Naive B cell (primary cell): Measurements from ENCODE around the gene PARD6A. TPM values are rescaled to one million over a fixed set of nuclear protein-coding genes. Genes with fewer than 3 reads are reported as not detected.

Source experiments
- ATAC-seq, 2 donors: fragments of 150-1000 bp; cut with Tn5 transposase; 2 replicates each; pipeline ENCODE4 v1.10.0; 2021; ENCODE audit warnings: low read depth in 2 of 2, mild to moderate bottlenecking in 2 of 2, moderate library complexity in 2 of 2
- DNase-seq: peaks from one replicate; pipeline ENCODE4 v3.0.0; 2022
- H3K27ac Mint-ChIP-seq, 6 donors: one replicate each; pipeline ENCODE4 v1.8.0; 2020 to 2022; ENCODE audit warnings: mild to moderate bottlenecking in 6 of 6, mixed read lengths in 6 of 6, moderate library complexity in 5 of 6, inconsistent platforms in 2 of 6
- H3K27me3 Mint-ChIP-seq, 3 donors: one replicate each; pipeline ENCODE4 v1.8.0; 2021 to 2022; ENCODE audit warnings: mixed read lengths in 3 of 3, mild to moderate bottlenecking in 1 of 3
- H3K36me3 Mint-ChIP-seq, 2 donors: one replicate each; pipeline ENCODE4 v1.8.0; 2020 to 2022; ENCODE audit warnings: mixed read lengths in 2 of 2, inconsistent platforms in 1 of 2, mild to moderate bottlenecking in 1 of 2
- H3K4me1 Mint-ChIP-seq, 3 donors: one replicate each; pipeline ENCODE4 v1.8.0; 2020 to 2022; ENCODE audit warnings: mixed read lengths in 3 of 3, inconsistent platforms in 1 of 3, mild to moderate bottlenecking in 1 of 3, moderate library complexity in 1 of 3
- H3K4me3 Mint-ChIP-seq, 8 donors: one replicate each; pipeline ENCODE4 v1.8.0; 2020 to 2022; ENCODE audit warnings: mild to moderate bottlenecking in 8 of 8, mixed read lengths in 8 of 8, moderate library complexity in 8 of 8, inconsistent platforms in 2 of 8
- H3K9me3 Mint-ChIP-seq, 7 donors: one replicate each; pipeline ENCODE4 v1.8.0; 2020 to 2022; ENCODE audit warnings: mixed read lengths in 7 of 7, mild to moderate bottlenecking in 5 of 7, inconsistent platforms in 2 of 7, moderate library complexity in 1 of 7
- polyA plus RNA-seq, 6 donors: library from polyadenylated mRNA; unstranded; fragments of 300-500 nt; fragmentation: Illumina TruSeq; gene quantifications; one replicate each; pipeline ENCODE4 v1.2.3, GENCODE V29; 2021; ENCODE audit warnings: low read depth in 6 of 6

PARD6A gene
- polyA plus RNA-seq, 6 donors from 2014 or later: 12.0 to 23.7 (median 16.1) TPM

DNA sequence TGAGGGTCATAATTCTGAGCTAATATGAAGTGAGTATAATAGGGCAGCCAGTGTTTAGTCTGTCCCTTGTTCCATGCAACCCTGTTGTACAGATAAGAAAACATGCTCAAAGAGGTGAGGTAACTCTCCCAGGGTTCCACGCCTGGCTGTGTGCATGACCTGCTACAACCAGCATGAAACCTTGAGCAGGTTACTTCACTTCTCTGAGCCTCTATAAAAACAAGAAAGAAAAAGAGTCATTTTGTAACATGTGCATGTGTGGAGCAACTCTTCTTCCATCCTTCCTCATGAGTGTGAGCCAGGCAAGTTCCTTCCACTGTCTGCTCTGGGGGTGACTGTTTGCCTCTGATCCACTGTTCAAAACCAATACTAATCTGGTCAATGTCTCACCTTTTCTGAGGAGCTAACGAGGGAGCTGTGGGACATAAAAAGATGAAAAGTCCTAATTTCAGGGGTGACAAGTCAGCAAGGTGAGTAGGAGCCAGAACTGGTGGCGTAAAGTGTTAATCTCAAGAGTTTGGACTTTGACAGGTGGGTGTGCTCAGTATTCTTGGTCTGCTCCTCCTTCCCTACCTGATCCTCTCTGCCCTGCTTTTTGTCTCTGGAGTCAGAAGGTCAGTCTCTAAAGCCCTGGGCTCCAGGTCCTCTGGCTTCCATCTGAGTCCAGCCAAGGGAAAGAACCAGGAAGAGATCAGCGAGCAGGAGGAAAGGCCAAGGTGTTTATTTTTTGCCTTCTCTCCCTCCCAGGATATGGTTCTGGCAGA lies 36.8 kb downstream of the PARD6A start:
- ATAC-seq: no peak
- peaks cover 0 to 1% (median 0%) of the 10 kb centered on the region in 7 donors for H3K9me3 Mint-ChIP-seq
- peaks cover 3 to 22% (median 9%) of the 10 kb centered on the region in 3 donors for H3K4me1 Mint-ChIP-seq
- peaks cover 0 to 8% of the 10 kb centered on the region in 2 donors for H3K36me3 Mint-ChIP-seq
- no peak for DNase-seq
- H3K4me3 Mint-ChIP-seq: no peak overlapping the region
- peak overlapping the region in 1 of 6 donors; percentile 15 for H3K27ac Mint-ChIP-seq
- no peaks in the 10 kb centered on the region for H3K27me3 Mint-ChIP-seq

DNA sequence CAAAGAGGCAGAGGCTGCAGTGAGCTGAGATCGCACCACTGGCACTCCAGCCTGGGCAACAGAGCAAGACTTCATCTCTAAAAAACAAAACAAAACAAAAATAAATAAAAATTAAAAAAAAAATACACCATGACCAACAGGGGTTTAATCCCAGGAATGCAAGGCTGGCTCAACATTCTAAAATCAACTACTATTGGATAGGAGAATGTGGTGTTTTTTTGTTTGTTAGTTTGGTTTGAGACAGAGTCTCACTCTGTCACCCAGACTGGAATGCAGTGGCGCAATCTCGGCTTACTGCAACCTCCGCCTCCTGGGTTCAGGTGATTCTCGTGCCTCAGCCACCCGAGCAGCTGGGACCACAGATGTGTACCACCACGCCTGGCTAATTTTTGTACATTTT lies 38.5 kb downstream of the PARD6A start:
- ATAC-seq: no peak
- peaks cover 0 to 8% of the 10 kb centered on the region in 2 donors for H3K36me3 Mint-ChIP-seq

DNA sequence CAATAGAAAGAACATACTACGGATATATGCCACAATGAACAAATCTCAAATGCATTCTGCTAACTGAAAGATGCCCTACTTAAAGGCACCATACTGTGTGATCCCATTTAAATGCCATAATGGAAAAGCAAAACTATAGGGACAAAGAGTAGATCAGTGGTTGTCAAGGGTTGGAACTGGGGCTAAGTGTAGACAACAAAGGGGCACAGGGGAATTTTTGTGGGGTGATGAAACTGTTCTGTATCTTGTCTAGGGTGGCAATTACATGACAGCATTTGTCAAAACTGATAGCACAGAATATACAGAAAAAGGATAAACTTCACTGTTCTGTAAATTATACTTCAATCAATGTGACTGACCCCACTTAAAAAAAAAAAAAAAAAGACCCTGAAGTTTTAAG lies 40.7 kb downstream of the PARD6A start:
- Mint-ChIP-seq H3K4me1 (peaks cover 0 to 10% (median 3%) of the 10 kb centered on the region in 3 donors), H3K36me3 (peaks cover 0 to 8% of the 10 kb centered on the region in 2 donors), H3K4me3 (no peak overlapping the region), H3K9me3 (peaks cover 0 to 1% (median 0%) of the 10 kb centered on the region in 7 donors), H3K27me3 (no peaks in the 10 kb centered on the region), H3K27ac (no peak overlapping the region)
- ATAC-seq: no peak
- no peak for DNase-seq

More for the DNA sequence above, 38.5 kb downstream of the PARD6A start:
- Mint-ChIP-seq H3K27me3 (no peaks in the 10 kb centered on the region), H3K4me1 (peaks cover 0 to 10% (median 7%) of the 10 kb centered on the region in 3 donors), H3K9me3 (peaks cover 0 to 1% (median 0%) of the 10 kb centered on the region in 7 donors), H3K4me3 (no peak overlapping the region), H3K27ac (no peak overlapping the region)
- no peak for DNase-seq

DNA sequence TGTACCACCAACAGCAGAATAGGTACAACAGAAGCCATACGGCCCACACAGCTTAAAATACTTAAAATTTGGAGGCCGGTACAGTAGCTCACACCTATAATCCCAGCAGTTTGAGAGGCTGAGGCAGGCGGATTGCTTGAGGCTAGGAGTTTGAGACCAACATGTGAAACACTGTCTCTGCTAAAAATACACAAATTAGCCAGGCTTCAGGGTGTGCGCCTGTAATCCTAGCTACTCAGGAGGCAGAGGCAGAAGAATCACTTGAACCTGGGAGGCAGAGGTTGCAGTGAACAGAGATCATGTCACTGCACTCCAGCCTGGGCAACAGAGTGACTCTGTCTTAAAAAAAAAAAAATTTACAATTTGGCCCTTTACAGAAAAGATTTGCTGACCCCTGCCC lies 41.4 kb downstream of the PARD6A start:
- peaks cover 0 to 1% (median 0%) of the 10 kb centered on the region in 7 donors for H3K9me3 Mint-ChIP-seq

DNA sequence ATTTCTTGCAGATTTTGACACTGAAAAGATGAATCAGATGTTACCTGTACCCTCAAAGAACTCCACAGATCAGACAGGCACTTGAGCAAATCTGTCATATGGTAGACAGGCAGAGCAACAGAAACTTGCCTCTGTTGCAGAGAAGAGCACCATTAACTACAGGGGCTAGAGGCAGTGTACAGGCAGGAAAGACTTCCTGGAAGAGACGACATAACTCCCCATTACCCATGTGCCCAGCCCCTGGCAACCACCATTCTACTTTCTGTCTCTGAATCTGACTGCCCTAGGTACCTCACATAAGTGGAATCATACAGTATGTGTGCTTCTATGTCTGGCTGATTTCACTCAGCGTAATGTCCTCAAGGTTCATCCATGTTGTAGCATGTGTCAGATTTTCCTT lies 42.9 kb downstream of the PARD6A start:
- no peak for DNase-seq
- Mint-ChIP-seq H3K27me3 (no peaks in the 10 kb centered on the region), H3K36me3 (peaks cover 0 to 4% of the 10 kb centered on the region in 2 donors), H3K9me3 (peaks cover 0 to 1% (median 0%) of the 10 kb centered on the region in 7 donors), H3K4me1 (peaks cover 0 to 11% (median 4%) of the 10 kb centered on the region in 3 donors), H3K4me3 (no peak overlapping the region), H3K27ac (peak overlapping the region in 2 of 6 donors; percentile 15 to 44)
- ATAC-seq: no peak

More for the DNA sequence above, 41.4 kb downstream of the PARD6A start:
- no peaks in the 10 kb centered on the region for H3K27me3 Mint-ChIP-seq
- DNase-seq: no peak
- H3K4me1 Mint-ChIP-seq: peaks cover 0 to 10% (median 0%) of the 10 kb centered on the region in 3 donors
- peaks cover 0 to 8% of the 10 kb centered on the region in 2 donors for H3K36me3 Mint-ChIP-seq
- no peak overlapping the region for H3K4me3 Mint-ChIP-seq
- no peak for ATAC-seq
- peak overlapping the region in 2 of 6 donors; percentile 11 to 62 for H3K27ac Mint-ChIP-seq

DNA sequence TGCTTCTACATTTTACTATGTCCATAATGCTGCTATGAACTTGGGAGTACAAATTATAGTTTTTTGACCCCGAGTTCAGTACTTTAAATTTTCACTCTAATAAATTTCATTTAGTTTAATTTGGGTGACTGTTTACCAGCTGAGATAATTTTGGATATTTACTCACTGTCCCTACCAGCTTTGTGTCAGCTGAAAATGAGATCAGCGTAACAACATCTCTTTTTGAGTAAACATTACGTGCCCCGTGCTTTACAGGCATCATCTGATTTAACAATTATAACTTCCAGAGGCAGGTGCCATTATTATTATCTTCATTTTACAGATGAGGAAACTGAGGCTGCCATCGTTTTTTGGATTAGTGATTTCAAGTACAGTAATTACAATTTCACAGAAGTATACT lies 43.4 kb downstream of the PARD6A start:
- H3K27me3 Mint-ChIP-seq: no peaks in the 10 kb centered on the region
- peaks cover 0 to 10% (median 4%) of the 10 kb centered on the region in 3 donors for H3K4me1 Mint-ChIP-seq
- ATAC-seq: no peak
- no peaks in the 10 kb centered on the region for H3K9me3 Mint-ChIP-seq
- no peak overlapping the region for H3K4me3 Mint-ChIP-seq
- H3K27ac Mint-ChIP-seq: no peak overlapping the region
- H3K36me3 Mint-ChIP-seq: no peaks in the 10 kb centered on the region
- no peak for DNase-seq

DNA sequence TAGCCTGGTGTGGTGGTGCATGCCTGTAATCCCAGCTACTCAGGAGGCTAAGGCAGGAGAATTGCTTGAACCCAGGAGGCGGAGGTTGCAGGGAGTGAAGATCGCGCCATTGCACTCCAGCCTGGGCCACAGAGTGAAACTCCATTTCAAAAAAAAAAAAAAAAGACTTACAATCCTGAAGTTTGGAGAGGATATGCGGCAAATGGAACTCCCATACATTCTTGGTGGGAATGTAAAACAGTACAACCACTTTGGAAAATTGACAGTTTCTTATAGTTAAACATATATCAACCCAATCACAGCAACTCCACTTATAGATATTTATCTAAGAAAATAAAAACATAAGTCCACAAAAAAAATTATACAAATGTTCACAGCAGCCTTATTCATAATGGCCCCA lies 46.5 kb downstream of the PARD6A start:
- H3K4me1 Mint-ChIP-seq: peaks cover 0 to 19% (median 12%) of the 10 kb centered on the region in 3 donors
- H3K27ac Mint-ChIP-seq: no peak overlapping the region
- H3K36me3 Mint-ChIP-seq: no peaks in the 10 kb centered on the region
- DNase-seq (no peak), ATAC-seq (no peak)
- no peaks in the 10 kb centered on the region for H3K27me3 Mint-ChIP-seq
- no peak overlapping the region for H3K4me3 Mint-ChIP-seq
- H3K9me3 Mint-ChIP-seq: no peaks in the 10 kb centered on the region

DNA sequence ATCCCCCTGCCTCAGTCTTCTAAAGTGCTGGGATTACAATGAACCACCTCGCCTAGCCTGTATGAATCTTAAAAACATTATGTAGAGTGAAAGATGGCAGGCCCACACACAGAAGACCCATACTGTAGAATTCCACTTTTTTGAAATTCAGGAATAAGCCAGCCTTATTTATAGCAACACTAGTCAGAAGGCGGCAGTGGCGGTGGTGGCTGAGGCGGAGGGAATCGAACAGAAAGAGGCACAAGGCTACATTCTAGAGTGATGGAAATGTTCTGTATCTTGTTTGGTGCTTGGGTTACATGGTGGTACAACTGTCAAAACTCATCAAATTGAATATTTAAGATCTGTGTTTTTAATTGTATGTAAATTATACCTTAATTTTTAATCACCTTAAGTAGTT lies 47.0 kb downstream of the PARD6A start:
- no peaks in the 10 kb centered on the region for H3K9me3 Mint-ChIP-seq
- H3K27me3 Mint-ChIP-seq: no peaks in the 10 kb centered on the region
- H3K36me3 Mint-ChIP-seq: no peaks in the 10 kb centered on the region
- H3K4me3 Mint-ChIP-seq: no peak overlapping the region
- peaks cover 0 to 19% (median 12%) of the 10 kb centered on the region in 3 donors for H3K4me1 Mint-ChIP-seq
- ATAC-seq (no peak), DNase-seq (no peak)
- H3K27ac Mint-ChIP-seq: peak overlapping the region in 3 of 6 donors; percentile 6 to 82 (median 74)

DNA sequence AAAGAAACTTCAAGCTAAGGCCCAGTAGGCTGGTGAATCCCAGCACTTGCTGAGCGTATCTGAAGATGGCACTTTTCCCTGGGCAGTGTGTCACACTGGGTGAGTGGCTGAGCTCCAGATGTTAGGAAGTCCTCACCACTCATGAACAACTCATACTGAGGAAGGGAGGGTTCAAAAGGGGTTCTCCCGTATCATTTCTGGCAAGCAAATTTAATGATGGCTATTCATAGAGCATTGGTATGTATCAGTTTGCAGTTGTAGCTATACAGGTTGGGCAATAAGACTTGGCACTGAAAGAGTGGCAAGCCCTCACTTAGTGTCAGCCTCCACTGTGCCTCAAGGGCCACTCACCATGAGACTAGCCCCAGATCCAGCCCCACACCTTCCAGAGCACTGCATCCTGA lies 47.6 kb downstream of the PARD6A start:
- Mint-ChIP-seq H3K4me3 (no peak overlapping the region), H3K9me3 (no peaks in the 10 kb centered on the region), H3K4me1 (peaks cover under 1 to 19% (median 12%) of the 10 kb centered on the region in 3 donors), H3K36me3 (no peaks in the 10 kb centered on the region), H3K27ac (peak overlapping the region in 1 of 6 donors; percentile 6), H3K27me3 (no peaks in the 10 kb centered on the region)
- DNase-seq (no peak), ATAC-seq (no peak)

DNA sequence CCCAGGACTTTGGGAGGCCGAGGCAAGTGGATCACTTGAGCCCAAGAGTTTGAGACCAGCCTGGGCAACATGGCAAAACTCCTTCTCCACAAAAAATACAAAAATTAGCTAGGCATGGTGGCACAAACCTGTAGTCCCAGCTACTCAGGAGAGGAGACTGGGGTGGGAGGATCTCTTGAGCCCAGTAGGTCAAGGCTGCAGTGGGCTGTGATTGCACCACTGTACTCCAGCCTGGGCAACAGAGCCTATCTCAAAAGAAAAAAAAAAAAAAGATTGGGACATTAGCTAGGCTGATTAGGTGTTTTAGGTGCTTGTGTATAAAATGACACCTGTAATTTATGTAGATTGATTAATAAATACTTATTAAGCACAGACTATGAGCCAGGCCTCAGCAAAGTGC lies 48.3 kb downstream of the PARD6A start:
- H3K4me3 Mint-ChIP-seq: no peak overlapping the region

DNA sequence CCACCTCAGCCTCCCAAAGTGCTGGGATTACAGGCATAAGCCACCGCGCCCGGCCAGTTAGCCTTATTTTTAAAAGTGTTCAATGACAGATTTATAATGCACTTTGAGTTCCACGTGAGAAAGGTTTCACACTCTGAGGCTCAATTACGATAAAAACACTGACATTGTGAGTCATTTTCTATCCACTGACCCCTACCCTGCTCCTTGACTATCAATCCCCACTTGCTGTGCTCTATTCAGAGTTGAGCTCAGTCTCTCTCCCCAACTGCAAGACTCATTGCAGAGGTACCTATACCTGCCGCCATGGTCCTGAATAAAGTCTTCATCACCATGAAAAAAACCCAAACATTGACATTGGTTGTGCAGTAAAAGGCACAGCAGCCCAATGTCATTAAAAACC lies 49.8 kb downstream of the PARD6A start:
- peak overlapping the region in 3 of 6 donors; percentile 1 to 67 (median 40) for H3K27ac Mint-ChIP-seq
- no peak overlapping the region for H3K4me3 Mint-ChIP-seq
- H3K9me3 Mint-ChIP-seq: no peaks in the 10 kb centered on the region
- peaks cover 8 to 15% (median 12%) of the 10 kb centered on the region in 3 donors for H3K4me1 Mint-ChIP-seq
- no peak for DNase-seq
- no peak for ATAC-seq
- no peaks in the 10 kb centered on the region for H3K27me3 Mint-ChIP-seq
- no peaks in the 10 kb centered on the region for H3K36me3 Mint-ChIP-seq

More for the DNA sequence above, 48.3 kb downstream of the PARD6A start:
- Mint-ChIP-seq H3K27me3 (no peaks in the 10 kb centered on the region), H3K9me3 (no peaks in the 10 kb centered on the region), H3K36me3 (no peaks in the 10 kb centered on the region), H3K4me1 (peaks cover 4 to 15% (median 12%) of the 10 kb centered on the region in 3 donors), H3K27ac (no peak overlapping the region)
- ATAC-seq: no peak
- no peak for DNase-seq
